ENCODE data around the gene PILRB. TPM values are rescaled to one million over a fixed set of nuclear protein-coding genes. Genes with fewer than 3 reads are reported as not detected.
"Not testable (repeated sequence)": the region's sequence is repeated elsewhere in the genome, so short reads cannot be mapped to it uniquely, and the experiment has no call there.

The PILRB gene
- total RNA-seq, 1 donor from 2014 or later: 51.5 TPM

GRCh38 chr7:100357131-100357561 lies 771 bp upstream of the PILRB start:
- no peak for DNase-seq (ENCODE audit: extremely low spot score, unreplicated experiment)
- H3K36me3 Mint-ChIP-seq: peaks cover 17% of the 10 kb centered on the region
- TF ChIP-seq, protein P1, sequence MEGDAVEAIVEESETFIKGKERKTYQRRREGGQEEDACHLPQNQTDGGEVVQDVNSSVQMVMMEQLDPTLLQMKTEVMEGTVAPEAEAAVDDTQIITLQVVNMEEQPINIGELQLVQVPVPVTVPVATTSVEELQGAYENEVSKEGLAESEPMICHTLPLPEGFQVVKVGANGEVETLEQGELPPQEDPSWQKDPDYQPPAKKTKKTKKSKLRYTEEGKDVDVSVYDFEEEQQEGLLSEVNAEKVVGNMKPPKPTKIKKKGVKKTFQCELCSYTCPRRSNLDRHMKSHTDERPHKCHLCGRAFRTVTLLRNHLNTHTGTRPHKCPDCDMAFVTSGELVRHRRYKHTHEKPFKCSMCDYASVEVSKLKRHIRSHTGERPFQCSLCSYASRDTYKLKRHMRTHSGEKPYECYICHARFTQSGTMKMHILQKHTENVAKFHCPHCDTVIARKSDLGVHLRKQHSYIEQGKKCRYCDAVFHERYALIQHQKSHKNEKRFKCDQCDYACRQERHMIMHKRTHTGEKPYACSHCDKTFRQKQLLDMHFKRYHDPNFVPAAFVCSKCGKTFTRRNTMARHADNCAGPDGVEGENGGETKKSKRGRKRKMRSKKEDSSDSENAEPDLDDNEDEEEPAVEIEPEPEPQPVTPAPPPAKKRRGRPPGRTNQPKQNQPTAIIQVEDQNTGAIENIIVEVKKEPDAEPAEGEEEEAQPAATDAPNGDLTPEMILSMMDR (conservative IDR thresholded peaks at IDR 0.05): no peak
- H3K9me3 Mint-ChIP-seq: no peaks in the 10 kb centered on the region
- no peak overlapping the region for H3K4me3 Mint-ChIP-seq
- no peaks in the 10 kb centered on the region for H3K4me1 Mint-ChIP-seq (ENCODE audit: unreplicated experiment)
- no peaks in the 10 kb centered on the region for H3K27me3 Mint-ChIP-seq
- H3K27ac Mint-ChIP-seq: no peak overlapping the region

DNA sequence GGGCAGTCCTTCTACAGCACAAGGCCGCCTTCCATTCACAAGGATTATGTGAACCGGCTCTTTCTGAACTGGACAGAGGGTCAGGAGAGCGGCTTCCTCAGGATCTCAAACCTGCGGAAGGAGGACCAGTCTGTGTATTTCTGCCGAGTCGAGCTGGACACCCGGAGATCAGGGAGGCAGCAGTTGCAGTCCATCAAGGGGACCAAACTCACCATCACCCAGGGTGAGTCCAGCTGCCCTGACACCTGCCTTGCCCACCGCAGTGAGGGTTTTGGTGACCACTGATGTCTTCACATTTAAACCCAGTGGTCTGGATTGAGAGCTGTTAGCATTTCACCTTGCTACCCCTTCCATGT lies 918 bp downstream of the PILRB start:
- no peak for DNase-seq (ENCODE audit: extremely low spot score, unreplicated experiment)
- H3K4me1 Mint-ChIP-seq (ENCODE audit: unreplicated experiment): no peaks in the 10 kb centered on the region
- TF ChIP-seq, protein P1 (conservative IDR thresholded peaks at IDR 0.05): no peak
- H3K4me3 Mint-ChIP-seq: no peak overlapping the region
- H3K9me3 Mint-ChIP-seq: no peaks in the 10 kb centered on the region
- H3K27me3 Mint-ChIP-seq: no peaks in the 10 kb centered on the region
- no peak overlapping the region for H3K27ac Mint-ChIP-seq
- H3K36me3 Mint-ChIP-seq: peaks cover 25% of the 10 kb centered on the region

- TF ChIP-seq, protein P1 (conservative IDR thresholded peaks at IDR 0.05): no peak
- DNase-seq (ENCODE audit: extremely low spot score, unreplicated experiment): no peak
- Mint-ChIP-seq H3K27me3 (no peaks in the 10 kb centered on the region), H3K36me3 (peaks cover 31% of the 10 kb centered on the region), H3K4me3 (no peak overlapping the region), H3K9me3 (no peaks in the 10 kb centered on the region), H3K4me1 (ENCODE audit: unreplicated experiment) (no peaks in the 10 kb centered on the region), H3K27ac (peak overlapping the region; percentile 63)
Measured at GRCh38 chr7:100360135-100360854, 2.4 kb downstream of the PILRB start.

- H3K9me3 Mint-ChIP-seq: no peaks in the 10 kb centered on the region
- DNase-seq (ENCODE audit: extremely low spot score, unreplicated experiment): no peak
- no peaks in the 10 kb centered on the region for H3K27me3 Mint-ChIP-seq
- H3K27ac Mint-ChIP-seq: no peak overlapping the region
- H3K4me3 Mint-ChIP-seq: no peak overlapping the region
- TF ChIP-seq, protein P1 (conservative IDR thresholded peaks at IDR 0.05): no peak
- peaks cover 33% of the 10 kb centered on the region for H3K36me3 Mint-ChIP-seq
- no peaks in the 10 kb centered on the region for H3K4me1 Mint-ChIP-seq (ENCODE audit: unreplicated experiment)
Measured at GRCh38 chr7:100363098-100363497, 5.2 kb downstream of the PILRB start.

- DNase-seq (ENCODE audit: extremely low spot score, unreplicated experiment); H3K27ac Mint-ChIP-seq; H3K9me3 Mint-ChIP-seq; H3K4me1 Mint-ChIP-seq (ENCODE audit: unreplicated experiment); H3K27me3 Mint-ChIP-seq; H3K4me3 Mint-ChIP-seq: not testable (repeated sequence)
- peaks cover 33% of the 10 kb centered on the region for H3K36me3 Mint-ChIP-seq
Measured at GRCh38 chr7:100363797-100364196, 5.9 kb downstream of the PILRB start.

DNA sequence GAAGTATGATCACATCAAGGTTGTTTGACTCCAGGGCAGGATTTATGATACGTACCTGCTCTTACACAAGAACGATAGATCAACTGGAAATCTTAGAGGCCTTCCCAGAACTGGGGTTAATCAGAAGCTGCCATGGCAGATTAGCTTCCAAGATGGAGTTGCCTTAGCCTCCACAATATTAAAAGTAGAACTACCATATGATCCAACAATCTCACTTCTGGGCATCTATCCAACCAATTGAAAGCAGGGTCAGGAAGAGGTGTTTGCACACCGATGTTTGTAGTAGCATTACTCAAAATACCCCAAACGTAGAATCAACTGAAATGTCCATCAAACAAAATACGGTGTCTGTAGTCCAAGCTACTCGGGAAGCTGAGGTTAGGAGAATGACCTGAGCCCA lies 6.6 kb downstream of the PILRB start:
- TF ChIP-seq, protein P1 (conservative IDR thresholded peaks at IDR 0.05): no peak
- Mint-ChIP-seq H3K36me3 (peaks cover 33% of the 10 kb centered on the region), H3K27ac (no peak overlapping the region), H3K9me3 (no peaks in the 10 kb centered on the region), H3K4me1 (ENCODE audit: unreplicated experiment) (no peaks in the 10 kb centered on the region), H3K27me3 (no peaks in the 10 kb centered on the region), H3K4me3 (no peak overlapping the region)
- no peak for DNase-seq (ENCODE audit: extremely low spot score, unreplicated experiment)

DNA sequence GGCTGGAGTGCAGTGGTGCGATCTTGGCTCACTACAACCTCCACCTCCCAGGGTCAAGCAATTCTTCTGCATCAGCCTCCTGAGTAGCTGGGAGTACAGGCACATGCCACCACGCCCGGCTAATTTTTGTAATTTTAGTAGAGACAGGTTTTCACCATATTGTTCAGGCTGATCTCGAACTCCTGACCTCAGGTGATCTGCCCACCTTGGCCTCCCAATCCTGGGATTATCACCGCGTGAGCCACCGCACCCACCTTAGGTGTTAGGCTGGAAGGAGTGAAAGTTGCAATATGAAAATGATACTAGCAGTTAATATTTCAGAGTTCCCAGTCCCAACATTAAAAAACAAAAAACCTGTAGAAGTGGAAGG lies 8.1 kb downstream of the PILRB start:
- DNase-seq (ENCODE audit: extremely low spot score, unreplicated experiment); H3K27ac Mint-ChIP-seq; H3K27me3 Mint-ChIP-seq; H3K4me1 Mint-ChIP-seq (ENCODE audit: unreplicated experiment); H3K9me3 Mint-ChIP-seq; H3K4me3 Mint-ChIP-seq: not testable (repeated sequence)
- peaks cover 24% of the 10 kb centered on the region for H3K36me3 Mint-ChIP-seq

Measured in type B pancreatic cell (in vitro differentiated cells).